ENCODE measurements around the gene GPSM3.
A peak's percentile ranks its signal among the peaks of the same experiment; 100 is the strongest.

Gene GPSM3

DNA sequence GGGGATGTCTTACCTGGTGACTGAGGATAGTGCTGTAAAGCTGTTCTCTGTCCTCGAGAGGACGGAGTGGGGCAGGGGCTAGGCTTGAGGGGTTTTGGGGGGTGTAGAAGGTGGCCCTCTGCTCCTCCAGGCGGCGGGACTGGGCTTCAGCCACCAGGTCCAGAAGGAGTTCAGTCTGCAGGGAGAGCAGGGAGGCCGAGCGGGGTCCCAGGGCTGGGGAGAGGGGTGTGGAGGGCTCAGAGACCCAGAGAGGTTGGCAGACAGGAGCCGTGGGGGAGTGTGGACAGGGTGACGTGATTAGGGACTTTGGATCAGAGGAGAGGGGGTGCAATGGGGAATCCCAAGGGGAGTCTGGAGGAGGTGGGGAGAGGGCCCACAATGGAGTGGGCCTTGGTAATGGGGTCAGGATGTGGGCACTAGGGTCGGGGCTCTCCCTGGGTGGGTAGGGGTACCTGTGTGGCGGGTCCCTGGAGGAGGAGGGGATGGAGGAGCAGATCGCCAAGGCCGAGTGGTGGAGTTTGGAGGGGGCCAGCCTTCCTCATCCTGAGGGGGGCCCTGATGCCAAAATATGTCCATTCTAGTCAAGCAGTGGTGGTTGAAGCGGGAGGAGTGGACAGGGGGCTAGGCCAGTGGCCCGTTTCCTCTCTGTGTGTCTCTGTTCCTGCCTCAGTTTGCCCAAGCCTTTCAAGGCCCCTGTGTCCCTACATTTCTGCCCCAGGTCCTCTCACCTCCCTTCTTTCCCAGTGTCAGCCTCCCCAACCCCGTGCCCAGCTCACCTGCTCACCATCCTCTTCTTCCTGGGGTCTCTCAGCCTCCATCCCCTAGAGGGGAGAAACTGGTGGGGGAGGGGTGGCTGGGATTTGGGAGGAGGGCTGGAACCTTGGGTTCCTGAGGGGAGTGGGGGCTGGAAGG, 491 bp downstream of the GPSM3 start:
- TF ChIP-seq, protein P1, sequence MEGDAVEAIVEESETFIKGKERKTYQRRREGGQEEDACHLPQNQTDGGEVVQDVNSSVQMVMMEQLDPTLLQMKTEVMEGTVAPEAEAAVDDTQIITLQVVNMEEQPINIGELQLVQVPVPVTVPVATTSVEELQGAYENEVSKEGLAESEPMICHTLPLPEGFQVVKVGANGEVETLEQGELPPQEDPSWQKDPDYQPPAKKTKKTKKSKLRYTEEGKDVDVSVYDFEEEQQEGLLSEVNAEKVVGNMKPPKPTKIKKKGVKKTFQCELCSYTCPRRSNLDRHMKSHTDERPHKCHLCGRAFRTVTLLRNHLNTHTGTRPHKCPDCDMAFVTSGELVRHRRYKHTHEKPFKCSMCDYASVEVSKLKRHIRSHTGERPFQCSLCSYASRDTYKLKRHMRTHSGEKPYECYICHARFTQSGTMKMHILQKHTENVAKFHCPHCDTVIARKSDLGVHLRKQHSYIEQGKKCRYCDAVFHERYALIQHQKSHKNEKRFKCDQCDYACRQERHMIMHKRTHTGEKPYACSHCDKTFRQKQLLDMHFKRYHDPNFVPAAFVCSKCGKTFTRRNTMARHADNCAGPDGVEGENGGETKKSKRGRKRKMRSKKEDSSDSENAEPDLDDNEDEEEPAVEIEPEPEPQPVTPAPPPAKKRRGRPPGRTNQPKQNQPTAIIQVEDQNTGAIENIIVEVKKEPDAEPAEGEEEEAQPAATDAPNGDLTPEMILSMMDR (IDR thresholded peaks at IDR 0.05; ENCODE audit: insufficient read depth, low read depth, low read length, missing control alignments), result no peak
- peak; percentile 39 for DNase-seq (ENCODE audit: low read depth)
- peak overlapping the region; percentile 67 for H3K4me3 ChIP-seq (ENCODE audit: low read depth, low read length)

DNA sequence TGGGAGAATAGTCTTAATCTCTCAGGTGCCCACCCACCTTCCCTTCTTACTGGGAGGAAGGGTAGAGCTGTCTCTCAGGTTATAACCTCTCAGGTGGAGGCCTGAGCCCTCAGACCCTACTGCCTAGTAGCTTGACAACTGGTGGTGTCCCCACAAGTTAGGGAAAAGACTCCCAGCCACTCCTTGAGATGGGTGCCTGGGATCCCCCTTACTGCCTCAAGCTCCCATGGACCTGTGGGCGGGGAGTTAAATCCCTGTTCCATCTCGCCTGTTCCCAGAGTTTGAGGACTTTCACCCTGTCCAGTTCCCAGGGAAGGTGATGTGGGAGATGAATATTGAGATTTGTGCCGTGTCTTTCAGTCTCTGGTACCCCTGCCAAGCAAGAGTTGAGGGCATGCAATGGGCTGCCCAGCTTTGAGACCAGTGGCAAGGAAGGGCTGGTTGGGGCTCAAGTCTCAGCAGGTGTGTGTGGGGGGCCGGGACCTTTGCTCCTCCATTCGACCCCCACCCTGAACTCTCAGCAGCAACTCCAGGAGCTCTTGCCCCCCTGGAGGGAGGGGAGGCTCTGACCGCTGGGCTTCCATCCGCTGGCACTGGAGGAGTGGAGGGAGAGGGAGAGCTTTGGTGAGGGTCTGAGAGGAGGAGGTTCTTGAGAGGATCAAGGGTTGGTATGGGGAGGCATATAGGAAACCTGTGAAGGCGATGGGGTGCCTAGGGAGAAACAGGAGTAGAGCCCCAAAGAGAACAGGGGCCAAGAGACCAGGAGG, 1.3 kb downstream of the GPSM3 start:
- TF ChIP-seq, protein P1 (IDR thresholded peaks at IDR 0.05; ENCODE audit: insufficient read depth, low read depth, low read length, missing control alignments), result no peak
- peak overlapping the region; percentile 67 for H3K4me3 ChIP-seq (ENCODE audit: low read depth, low read length)
- peak; percentile 24 for DNase-seq (ENCODE audit: low read depth)

DNA sequence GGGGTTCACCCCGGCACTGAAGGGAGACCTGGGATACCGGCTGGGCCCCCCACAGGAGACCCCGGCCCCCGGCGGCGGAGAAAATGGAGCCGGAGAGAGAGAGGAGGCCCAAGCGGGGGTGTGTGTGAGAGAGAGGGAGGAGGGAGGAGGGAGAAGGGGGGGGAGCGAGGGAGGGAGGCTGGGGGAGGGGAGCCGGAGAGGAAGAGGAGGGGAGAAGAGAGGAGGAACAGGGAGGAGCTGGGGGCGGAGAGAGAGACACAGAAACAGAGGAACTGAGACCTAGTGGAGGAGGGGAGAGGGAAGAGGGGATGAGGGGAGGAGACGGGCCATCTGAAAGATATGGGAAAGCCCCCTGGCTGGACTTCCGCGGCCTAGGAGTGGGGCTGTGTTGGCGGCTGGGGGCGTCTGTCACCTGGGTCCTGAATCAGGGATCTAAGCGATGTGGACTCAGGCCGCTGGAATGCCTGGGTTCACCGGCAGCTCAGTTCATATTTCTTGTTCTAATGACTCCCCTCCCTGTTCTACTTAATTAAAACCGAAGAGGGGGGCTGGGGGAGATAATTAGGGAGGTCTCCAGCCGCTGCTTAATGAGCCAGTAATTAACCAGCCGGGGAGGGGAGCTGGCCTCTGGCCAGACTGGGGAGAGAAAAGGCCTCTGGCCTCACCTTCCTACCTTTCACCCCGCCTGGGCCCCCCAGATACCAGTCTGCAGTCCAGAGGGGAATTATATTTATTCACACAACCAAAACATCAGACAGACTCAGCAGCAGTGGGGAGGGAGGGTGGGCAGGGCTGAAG, 2.2 kb downstream of the GPSM3 start, which contains the start of gene PBX2:
Gene PBX2, minus strand, starts transcription at position 149 of the 798 bp plus-strand sequence. CDS start 287 bp downstream, outside the sequence.
- peak within 1 kb of the TSS; percentile 67 for H3K4me3 ChIP-seq (ENCODE audit: low read depth, low read length)
- peak; percentile 96 for DNase-seq (ENCODE audit: low read depth)
- TF ChIP-seq, protein P1 (IDR thresholded peaks at IDR 0.05; ENCODE audit: insufficient read depth, low read depth, low read length, missing control alignments), result no peak

DNA sequence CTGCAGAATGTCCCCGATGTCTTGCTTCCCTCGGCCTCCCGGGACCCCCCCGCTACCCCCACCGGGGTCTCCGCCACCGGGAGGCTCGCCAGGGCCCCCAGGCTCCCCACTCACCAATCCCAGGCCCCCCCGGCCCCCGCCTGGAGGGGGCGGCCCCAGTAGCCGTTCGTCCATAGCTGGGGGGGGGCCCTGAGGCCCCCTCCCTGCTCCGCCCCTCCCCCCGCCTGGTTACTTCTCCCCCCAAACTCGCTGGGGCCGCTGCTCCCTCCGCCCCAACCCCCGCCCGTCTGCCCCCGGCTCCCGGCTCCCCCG, 2.7 kb downstream of the GPSM3 start:
- TF ChIP-seq, protein P1 (IDR thresholded peaks at IDR 0.05; ENCODE audit: insufficient read depth, low read depth, low read length, missing control alignments), result no peak

DNA sequence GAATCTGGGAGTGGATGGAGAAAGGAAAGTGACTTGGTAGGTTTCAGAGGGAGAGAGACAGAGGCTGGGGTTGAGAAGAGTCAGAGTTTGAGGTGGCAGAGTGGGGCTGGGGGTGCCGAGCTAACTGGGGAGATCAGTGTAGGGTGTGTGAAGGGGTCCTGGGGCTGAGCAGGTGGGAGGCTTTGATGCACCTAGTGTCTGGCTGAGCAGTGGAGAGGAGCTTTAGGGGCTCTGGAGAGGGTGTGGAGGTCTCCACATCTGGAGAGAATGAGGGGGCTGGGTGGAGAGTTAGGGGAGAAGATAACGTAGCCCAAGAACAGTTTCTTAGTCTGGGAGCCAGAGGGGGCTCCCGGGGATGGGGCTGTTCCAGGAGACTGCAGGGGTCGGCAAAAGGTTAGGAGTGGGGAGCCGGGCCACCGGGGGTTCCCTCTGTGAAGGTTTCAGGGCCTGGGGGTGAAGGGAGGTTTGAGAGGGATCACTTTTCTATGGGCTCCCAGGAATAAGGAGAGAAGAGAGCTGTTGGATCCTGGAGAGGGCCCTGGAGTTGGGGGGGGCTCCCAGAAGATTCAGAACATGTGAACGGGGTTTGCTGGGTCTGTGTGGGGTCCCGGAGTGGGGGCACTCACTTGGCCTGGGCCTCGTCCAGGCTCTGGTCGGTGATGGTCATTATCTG, 3.2 kb downstream of the GPSM3 start:
- DNase-seq (ENCODE audit: low read depth), result no peak
- TF ChIP-seq, protein P1 (IDR thresholded peaks at IDR 0.05; ENCODE audit: insufficient read depth, low read depth, low read length, missing control alignments), result no peak
- H3K4me3 ChIP-seq (ENCODE audit: low read depth, low read length), result peak overlapping the region; percentile 67

More for the DNA sequence above, 2.7 kb downstream of the GPSM3 start:
- DNase-seq (ENCODE audit: low read depth), result no peak
- peak overlapping the region; percentile 67 for H3K4me3 ChIP-seq (ENCODE audit: low read depth, low read length)

All from GM12865 (cell line).